HG03521 (cell line): ENCODE measurements around the gene KCTD16.

Experiments
- ATAC-seq: cut with Tn5 transposase; IDR thresholded peaks from one replicate; pipeline ENCODE4 v1.9.1; 2021; ENCODE audit warnings: mild to moderate bottlenecking, moderate library complexity; ENCODE audit not compliant: unreplicated experiment

Gene KCTD16

DNA sequence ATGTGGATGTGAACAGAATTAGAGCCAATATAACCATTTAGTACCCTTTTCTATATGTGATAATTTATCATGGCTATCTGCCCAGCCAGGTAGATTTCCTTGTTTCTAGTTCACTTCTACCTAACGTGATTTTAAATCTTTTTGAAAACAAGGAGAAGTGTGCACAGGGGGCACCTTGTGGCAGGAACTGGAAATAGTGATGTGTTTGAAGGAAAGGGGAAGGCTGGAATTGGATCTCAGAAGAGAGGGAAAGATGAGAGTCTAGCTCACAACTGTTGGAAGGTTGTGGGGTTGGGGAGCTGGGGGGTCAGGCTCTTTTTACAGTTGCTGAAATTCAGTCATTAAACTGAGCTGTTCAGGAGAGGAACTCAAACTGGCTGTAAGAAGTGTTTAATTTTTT is 219.5 kb downstream of the KCTD16 start:
- ATAC-seq: no peak

DNA sequence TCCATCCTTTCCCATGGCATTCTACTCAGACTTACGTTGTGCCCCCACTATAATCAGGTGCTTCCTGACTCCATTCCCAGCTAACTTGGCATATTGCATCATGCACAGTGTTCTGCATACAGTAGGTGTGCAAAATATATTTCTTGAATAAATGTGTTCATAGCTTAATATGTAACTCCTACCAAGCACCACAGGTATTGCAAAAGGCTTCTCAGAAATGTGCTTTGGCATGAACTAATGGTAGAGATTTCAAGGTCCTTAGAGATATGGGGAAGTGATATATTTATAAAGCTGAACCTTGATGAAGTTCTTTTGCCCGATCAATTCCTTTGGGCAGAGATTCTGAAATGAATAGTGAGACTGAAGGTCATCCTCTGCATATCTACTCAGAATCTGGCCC is 220.4 kb downstream of the KCTD16 start:
- ATAC-seq: no peak

DNA sequence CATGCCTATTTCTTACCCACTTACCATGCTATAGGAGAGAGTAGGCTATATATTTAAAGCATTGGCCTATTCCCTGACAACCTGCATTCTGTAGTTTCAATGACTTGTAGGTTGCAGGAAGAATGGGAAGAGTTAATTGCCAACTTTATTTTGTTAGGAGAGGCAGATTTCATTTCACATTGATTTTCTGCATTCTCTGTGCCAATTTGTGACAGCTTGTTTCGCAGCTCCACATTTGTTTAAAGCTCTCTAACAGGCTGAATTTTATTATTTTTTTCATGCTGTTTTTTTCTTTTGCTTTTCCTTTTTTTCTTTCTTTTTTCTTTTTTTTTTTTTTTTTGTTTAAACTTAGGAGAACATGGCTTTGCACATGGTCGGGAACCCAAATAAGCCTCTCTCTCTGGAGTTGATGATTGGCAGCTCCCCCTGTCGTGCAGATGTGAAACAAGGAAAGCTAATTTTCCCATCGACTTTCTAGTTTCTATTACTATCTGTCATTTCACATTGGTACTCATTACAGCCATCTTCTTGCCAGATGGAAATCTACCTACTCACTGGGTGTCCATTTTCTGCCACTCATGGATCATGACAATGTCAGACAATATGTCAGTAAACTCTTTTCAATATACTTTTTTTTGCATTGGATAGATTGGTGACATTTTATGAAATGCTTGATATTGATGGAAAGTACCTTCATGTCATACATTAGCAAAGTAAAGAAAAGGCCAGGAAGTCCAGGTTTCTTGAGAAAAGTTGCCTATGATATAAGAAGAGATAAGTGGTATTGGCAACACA is 223.2 kb downstream of the KCTD16 start:
- ATAC-seq: no peak

DNA sequence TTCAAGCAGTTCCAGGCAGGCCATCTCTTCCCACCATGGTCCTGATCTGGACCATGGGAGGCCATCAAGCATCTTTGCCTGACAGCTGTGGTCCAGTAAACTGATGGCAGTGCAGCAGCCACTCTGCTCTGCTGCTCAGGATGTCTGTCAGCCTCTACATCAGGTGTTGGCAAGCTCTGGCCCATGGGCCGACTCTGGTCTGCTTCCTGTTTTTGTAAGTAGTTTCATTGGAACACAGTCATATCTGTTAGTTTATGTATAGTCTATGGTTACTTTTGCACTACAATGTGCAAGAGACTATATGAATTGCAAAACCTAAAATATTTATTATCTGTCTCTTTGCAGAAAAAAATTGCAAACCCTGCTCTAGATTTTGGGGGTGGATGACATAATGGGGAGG is 225.0 kb downstream of the KCTD16 start:
- ATAC-seq: no peak

DNA sequence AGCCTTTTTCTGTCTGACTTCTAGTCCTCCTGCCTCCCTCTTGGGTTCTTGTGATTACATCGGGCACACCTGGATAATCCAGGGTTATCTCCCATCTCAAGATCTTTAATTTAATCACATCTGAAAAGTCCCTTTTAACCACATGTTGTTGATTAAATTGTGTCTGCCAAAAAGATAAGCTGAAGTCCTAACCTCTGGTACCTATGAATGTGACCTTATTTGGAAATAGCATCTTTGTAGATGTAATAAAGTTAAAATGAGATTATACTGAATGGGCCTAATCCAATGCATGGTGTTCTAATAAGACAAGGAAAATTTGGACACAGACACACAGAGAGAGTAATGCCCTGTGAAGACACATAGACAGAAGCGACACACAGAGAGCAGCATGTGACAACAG is 232.4 kb downstream of the KCTD16 start:
- ATAC-seq: no peak

DNA sequence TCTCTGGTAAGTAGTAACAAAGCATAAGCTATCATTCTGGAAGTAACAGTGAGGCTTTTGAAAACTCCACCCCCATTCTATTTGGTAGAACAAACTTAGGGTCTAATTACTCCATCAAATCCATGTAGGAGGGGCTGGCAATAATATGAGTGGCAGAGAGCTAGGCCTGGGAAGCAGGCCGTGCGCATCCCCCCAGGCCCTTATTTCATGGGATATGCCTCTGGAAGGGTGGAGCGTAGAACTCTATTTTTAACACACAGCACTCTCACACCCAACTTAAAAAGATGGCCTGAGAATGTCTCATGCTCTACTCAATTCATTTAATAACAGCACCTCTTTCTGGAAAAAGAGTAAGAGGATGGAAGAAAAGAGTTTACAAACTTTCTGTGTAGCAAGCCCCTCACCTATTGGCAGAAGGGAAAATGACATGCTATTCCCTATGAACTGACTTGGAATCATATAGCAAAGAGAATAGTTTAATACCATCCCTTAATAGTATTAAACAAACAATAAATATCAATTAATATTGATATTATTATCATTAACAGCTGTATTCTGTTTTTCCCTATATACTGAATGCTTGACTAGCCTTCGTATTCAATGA is 233.2 kb downstream of the KCTD16 start:
- ATAC-seq: no peak

DNA sequence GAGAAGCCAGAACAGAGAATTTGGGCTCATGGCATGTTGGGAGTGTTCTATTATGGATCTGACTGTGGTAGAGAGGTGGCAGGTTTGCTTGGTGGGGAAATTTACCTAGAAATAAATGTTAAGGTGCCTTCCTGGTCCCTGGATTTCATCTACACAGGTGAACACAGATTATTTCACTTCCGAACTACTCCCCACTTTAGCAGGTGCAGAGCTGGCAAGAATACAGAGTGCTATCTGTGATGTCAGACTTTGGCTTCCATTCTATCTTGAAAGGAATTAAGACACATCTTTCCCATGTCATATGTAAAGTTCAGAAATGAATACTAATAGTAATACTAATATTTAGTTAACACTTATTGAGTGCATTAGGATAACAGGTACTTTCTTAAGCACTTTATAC is 234.0 kb downstream of the KCTD16 start:
- no peak for ATAC-seq

DNA sequence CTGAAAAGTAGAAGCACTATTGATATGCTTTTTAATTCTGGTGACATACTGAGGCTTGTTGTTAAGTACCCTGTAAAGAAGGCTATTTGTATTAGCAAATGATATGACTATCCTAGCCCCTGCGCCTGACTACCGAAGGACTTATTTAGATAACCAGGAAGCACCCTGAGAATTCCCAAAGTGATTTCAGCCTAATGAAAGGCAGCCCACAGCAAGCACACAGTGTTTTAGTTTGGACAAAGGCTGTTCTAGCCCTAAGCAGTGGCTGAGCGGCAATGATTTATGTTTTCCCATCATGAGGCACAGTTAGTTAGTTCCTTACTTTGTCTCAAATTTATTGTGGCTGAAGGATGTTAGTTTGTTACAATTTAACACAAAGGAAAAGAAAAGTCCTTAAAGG is 235.3 kb downstream of the KCTD16 start:
- no peak for ATAC-seq

DNA sequence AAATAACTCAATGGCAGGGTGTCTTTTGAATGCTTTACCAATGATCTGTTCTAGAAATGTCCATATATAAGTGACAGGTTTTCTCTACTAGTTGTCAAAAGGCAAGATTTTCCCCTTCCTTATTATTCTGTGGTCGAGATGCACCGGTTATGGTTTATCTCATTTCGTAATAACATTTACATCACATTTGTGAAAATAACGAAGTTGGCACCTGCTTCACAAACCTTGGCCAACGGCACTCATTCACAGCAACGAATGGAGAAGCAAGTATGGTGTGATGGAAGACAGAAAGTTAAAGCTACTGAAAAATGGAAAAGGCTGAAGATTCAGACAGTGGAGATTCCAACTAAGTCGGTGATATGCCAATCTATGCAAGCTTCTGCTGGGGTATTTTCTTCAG is 235.8 kb downstream of the KCTD16 start:
- ATAC-seq: no peak

DNA sequence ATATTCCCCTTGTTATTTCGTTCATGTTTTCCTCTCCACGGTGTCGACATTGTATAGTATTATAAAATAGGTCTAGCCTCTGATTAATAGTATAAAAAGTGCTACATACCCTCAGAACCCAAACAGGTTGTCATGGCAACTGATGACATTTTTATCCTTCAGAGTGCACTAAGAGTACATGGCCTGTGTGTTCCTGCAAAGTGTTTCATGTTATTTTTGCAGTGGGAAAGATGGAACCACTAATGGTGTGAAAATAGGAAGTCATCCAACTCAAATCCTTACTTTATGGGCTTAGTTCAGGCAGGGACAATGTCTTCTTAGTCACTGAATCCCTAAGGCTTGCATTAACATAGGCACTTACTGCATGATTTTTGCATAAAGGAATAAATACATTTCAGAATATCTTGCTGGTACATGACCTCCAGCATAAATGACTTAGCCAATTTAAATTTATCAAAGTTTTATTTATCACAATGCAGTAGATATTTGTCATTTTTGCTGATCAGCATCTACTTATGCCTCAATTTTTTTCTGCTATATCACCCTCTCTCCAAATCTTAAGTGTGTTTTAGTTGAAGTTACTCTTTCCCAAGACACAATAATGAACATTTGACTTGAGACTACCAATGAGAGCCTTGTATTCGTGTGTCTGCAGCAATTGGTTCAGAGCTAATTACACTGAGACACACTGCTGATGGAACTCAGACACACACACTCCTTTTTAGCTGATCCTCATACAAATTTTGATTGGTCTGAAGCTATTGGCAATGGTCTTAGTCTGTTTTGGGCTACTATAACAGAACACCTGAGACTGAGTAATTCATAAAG is 243.7 kb downstream of the KCTD16 start:
- no peak for ATAC-seq

DNA sequence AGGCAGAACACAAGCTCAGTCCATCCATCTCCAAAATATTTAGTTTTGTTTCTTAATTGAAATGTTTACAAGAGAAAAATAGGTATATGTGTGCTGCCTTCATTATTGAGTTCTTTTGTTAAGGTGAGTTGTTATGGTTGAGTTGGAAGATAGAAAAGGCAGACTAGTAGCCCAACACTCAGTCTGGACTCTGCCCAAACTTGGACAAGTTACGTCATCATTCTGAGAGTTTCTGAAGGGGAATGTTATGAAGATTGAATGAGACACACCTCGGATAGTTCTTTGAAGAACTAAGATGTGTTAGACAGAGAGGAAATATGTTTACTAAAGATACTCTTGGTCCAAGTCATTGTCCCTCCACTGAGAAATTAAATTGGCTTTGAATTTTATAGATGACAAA is 245.5 kb downstream of the KCTD16 start:
- no peak for ATAC-seq

DNA sequence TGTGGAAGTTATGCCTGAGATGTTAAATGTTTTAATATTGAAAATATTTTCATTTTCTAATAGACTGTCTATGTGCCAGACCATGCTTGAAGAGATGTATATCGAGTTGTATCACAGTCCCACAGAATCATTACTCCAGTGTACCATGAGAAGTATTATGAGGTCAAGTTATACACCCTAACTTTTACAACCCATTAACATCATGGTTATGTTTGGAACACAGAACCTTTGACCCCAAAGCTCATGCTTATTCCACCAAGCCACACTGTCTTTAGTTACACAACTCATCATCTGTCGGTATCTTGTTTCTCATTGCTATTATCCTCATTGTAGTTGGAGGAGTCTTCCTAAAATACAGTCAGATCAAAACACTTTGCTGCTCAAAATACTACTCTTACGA is 248.0 kb downstream of the KCTD16 start:
- no peak for ATAC-seq

DNA sequence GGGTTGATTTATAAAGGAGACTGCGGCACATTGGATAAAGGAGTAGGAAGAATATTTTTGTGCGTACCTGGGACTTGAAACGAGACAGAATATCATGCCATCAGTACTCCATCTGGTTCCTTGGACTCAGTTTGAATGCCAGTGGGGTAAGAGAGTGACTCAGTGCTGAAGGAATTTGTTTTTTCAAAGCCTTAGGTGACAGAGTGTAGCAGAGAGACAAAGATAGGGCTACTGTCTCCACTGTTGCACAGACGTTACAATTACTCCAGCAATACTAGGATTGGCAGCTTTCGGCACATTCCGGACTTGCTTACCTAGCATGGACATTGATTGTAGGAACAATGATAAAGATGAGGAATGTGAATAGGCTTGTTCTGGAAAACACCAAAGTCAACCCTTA is 250.7 kb downstream of the KCTD16 start:
- no peak for ATAC-seq

DNA sequence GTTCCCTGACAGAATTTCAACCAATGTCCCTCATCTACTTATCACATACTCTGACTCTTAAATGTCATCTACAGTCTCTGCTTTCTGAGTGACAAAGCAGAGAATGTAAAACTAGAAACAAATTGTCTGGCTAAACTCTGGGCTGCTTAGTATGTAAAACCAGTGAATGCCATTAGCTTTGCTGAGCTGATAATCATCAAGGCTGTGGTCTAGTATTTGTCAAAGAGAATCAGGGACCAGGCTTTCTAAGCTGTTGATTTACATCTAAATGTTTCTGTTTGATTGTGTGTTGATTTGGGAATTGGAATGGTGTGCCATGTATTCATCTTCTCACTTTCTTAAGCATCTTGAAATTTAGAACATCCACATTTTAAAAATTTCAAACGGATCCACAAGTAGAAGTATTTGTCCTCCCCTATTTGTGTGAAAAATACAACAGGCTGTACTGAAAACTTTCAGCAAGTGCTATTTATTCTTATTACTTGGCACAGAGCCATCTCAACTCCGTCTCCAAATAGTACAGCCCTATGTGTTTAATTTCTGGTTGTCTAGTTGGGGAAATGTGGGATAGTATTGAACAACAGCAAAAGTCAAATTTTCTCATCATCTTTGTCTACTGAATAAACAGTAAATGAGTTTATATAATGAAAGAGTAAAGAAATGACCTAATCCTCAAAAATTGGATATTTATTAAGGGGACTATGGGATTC is 251.5 kb downstream of the KCTD16 start:
- ATAC-seq: no peak

DNA sequence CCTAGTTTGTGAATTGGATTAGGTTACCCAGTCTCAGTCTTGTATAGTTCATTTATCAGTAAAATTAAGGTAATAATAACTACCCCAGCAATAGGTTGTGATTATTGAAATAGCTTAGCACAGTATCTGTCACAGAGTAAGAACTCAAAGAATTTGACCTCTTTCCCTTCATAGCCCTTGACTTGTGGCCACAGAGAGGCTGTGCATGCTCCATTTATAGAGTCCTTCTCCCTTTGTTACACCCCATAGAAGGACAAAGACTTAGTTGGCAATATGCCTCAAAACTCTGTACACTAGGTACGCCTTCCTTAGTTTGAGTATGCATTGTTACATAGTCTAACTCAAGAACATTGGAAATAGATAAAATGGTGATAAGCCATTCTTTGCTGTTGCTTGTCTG is 257.2 kb downstream of the KCTD16 start:
- ATAC-seq: no peak

DNA sequence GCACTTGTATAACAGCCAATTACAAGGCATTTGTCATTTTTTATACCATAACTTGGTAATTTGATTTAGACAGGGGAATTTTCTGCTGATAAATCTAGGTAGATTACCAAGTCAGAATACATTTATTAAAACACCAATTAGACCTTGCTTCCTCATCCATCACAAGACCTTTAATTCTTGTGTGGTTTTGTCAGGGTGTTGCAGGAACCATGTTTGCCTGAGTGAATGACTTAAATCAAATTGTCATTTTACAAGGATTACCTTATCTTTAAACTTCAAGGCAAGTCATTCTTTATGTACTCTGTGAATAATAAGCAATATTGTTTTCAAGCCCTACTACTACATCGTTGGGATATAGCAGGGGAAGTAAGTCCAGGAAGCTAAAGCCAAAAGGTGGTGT is 257.7 kb downstream of the KCTD16 start:
- no peak for ATAC-seq

DNA sequence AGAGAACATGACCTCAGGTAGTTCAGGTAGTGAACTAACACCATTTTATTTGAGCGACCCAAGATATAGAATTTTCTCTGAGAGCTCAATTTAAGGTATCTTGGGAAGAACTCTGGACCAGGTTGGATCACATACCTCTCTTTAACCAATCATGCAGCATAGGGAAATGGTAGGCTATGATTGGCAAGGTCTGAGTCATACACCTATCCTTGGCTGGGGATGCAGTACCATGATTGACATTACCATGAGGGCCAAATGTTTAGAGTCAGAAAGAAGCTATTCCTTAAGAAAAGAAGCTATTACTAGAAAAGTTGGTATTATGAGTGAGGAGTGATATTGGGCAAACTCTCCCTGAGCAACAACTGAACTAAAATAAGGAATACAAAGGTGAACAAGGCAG is 258.7 kb downstream of the KCTD16 start:
- ATAC-seq: no peak

DNA sequence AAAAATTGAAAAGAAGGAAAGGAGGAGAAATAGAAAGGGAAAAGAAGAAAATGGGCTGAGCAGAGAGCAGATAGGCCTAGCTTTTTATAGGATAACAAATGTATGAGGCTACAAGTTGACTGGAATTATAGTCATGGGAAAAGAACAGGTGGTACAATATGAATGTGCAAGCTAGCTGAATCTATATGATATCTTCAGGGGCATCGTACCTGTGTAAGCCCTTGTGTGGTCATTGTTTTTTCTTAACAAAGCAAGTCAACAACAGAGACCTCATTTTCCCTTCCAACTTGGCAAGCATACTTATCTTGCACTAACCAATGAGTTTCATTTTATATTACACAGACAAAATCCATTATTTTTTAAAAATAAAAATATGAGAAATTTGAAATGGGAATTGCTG is 259.2 kb downstream of the KCTD16 start:
- no peak for ATAC-seq

DNA sequence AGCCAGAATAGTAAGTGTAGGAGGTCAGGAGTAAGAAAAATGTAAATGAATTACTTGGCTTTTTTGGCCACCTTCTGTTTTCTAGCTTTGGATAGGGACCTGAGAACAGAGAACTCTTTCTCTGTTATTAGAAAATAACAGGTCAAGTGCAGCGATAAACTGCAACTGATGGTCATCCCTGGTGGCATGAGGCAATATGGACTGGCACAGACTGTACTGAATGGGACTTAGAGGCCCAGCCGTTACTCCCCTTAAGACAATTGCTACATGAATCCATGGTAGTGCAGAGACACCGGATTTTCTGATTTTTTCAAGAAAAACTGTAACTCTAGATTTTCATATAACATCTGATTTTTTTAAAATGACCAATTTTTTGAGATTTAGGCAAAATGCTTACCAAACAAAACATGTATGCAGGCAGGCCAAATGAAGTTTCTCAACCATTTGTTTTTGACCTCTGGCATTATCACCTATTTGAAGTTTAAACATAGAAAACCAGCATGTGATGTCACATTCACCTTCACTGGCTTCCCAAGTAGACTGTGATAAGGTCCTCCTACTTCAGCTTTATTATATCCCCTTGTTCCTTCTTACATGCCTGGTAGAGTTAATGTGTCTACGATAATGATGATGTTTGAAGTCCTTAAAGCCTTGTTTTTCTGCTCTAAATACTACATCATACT is 262.6 kb downstream of the KCTD16 start:
- no peak for ATAC-seq

DNA sequence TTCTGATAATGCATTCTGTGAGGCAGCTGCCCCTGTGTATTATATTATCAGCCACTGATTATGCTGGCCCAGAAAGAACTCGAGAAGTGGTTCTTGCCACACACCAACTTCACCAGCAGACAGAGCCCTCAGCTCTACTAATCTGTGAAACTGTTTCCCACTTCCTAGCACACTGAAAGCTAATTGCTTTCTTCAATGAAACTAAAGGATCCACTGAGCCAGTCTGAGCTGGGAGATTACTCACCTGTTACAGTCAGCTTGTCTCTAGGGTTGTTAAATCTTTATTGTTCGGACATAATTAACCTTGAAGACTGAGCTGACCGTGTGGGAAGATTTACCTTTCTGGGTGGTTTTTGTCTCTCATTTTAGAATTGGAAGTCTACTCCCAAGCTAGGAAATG is 263.2 kb downstream of the KCTD16 start:
- ATAC-seq: no peak

DNA sequence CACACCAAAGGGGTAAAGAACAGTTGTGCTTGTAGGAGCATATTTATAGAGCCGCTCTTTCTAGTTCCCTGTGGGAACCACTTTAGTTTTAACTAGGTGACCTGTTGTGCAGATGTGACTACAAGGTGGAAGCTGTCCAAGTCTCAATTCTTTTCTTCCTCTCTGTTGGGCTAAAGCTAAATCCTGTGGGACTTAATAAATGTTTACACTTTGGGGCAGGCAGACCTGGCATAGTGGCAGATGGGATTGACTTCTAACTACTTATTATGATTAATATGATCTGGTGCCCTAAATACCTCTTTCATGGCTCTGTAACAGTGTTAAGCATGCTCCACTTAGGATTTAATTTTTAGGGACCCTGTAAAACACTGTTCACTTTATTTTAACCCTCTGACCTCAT is 265.3 kb downstream of the KCTD16 start:
- ATAC-seq: no peak
